CD4-positive, CD25-positive, alpha-beta regulatory T cell (primary cell): ENCODE data around the gene CEP120. TPM values are rescaled to one million over a fixed set of nuclear protein-coding genes. Genes with fewer than 3 reads are reported as not detected.

Experiments
- ATAC-seq, 2 donors: fragments of 150-1000 bp; cut with Tn5 transposase; one replicate each; pipeline ENCODE4 v1.10.0; 2021; ENCODE audit warnings: low read depth in 2 of 2, moderate number of reproducible peaks in 2 of 2, moderate library complexity in 1 of 2
- DNase-seq, 3 donors: peaks; one replicate each; pipeline versions ENCODE4 v3.0.0 to v3.0.0-alpha.2; 2012 to 2022; ENCODE audit warnings: mixed read lengths in 1 of 3
- H3K27ac ChIP-seq: one replicate; pipeline ENCODE4 v1.7.0; 2013; ENCODE audit warnings: mild to moderate bottlenecking, low read length; ENCODE audit not compliant: insufficient read depth, poor library complexity, severe bottlenecking
- H3K27me3 ChIP-seq: one replicate; pipeline ENCODE4 v1.7.0; 2013; ENCODE audit warnings: low read length; ENCODE audit not compliant: control insufficient read depth, insufficient read depth
- H3K36me3 ChIP-seq: one replicate; pipeline ENCODE4 v1.7.0; 2013; ENCODE audit warnings: mild to moderate bottlenecking, low read length, moderate library complexity; ENCODE audit not compliant: control insufficient read depth, insufficient read depth
- H3K4me1 ChIP-seq: 2 replicates; pipeline ENCODE4 v1.7.0; 2013; ENCODE audit warnings: mild to moderate bottlenecking, low read length; ENCODE audit not compliant: insufficient read depth, control insufficient read depth, poor library complexity, severe bottlenecking
- H3K4me3 ChIP-seq: one replicate; pipeline ENCODE4 v1.7.0; 2013; ENCODE audit warnings: low read depth, mild to moderate bottlenecking, low read length, moderate library complexity
- H3K9me3 ChIP-seq, 2 experiments: 1 replicate in 1 of 2; 2 replicates in 1 of 2; pipeline ENCODE4 v1.7.0; 2013; ENCODE audit warnings: low read length in 2 of 2, mild to moderate bottlenecking in 1 of 2, moderate library complexity in 1 of 2; ENCODE audit not compliant: control insufficient read depth in 2 of 2
- H3K27ac Mint-ChIP-seq, 3 donors: one replicate each; pipeline ENCODE4 v1.8.0; 2020 to 2022; ENCODE audit warnings: mild to moderate bottlenecking in 3 of 3, mixed read lengths in 3 of 3, moderate library complexity in 2 of 3
- H3K27me3 Mint-ChIP-seq: one replicate; pipeline ENCODE4 v1.8.0; 2022; ENCODE audit warnings: mild to moderate bottlenecking, mixed read lengths
- H3K36me3 Mint-ChIP-seq: one replicate; pipeline ENCODE4 v1.8.0; 2020; ENCODE audit warnings: mixed read lengths
- H3K4me1 Mint-ChIP-seq, 4 donors: one replicate each; pipeline ENCODE4 v1.8.0; 2020 to 2022; ENCODE audit warnings: mixed read lengths in 4 of 4, mild to moderate bottlenecking in 1 of 4
- H3K4me3 Mint-ChIP-seq, 4 donors: one replicate each; pipeline ENCODE4 v1.8.0; 2020 to 2022; ENCODE audit warnings: mild to moderate bottlenecking in 4 of 4, mixed read lengths in 4 of 4, moderate library complexity in 3 of 4
- H3K9me3 Mint-ChIP-seq, 7 donors: one replicate each; pipeline ENCODE4 v1.8.0; 2020 to 2022; ENCODE audit warnings: mixed read lengths in 7 of 7, mild to moderate bottlenecking in 3 of 7, moderate library complexity in 2 of 7
- polyA plus RNA-seq, 4 donors: library from polyadenylated mRNA; unstranded; fragments of 300-500 nt; fragmentation: Illumina TruSeq; gene quantifications; one replicate each; pipeline ENCODE4 v1.2.3, GENCODE V29; 2021
- total RNA-seq: library from RNA; stranded (reverse); gene quantifications from one replicate; pipeline ENCODE4 v1.2.3, GENCODE V29; 2022

CEP120 gene
- total and polyA plus RNA-seq, 5 donors from 2014 or later: 24.7 to 79.9 (median 30.1) TPM

- H3K4me3 ChIP-seq: no peak overlapping the region
- peaks cover 26% of the 10 kb centered on the region for H3K27me3 Mint-ChIP-seq
- H3K27me3 ChIP-seq: peaks cover 4% of the 10 kb centered on the region
- H3K4me3 Mint-ChIP-seq: no peak overlapping the region
- H3K36me3 Mint-ChIP-seq: no peaks in the 10 kb centered on the region
- ATAC-seq: no peak
- H3K4me1 Mint-ChIP-seq: no peaks in the 10 kb centered on the region
- H3K27ac Mint-ChIP-seq: no peak overlapping the region
- no peaks in the 10 kb centered on the region for H3K36me3 ChIP-seq
- no peaks in the 10 kb centered on the region for H3K4me1 ChIP-seq
- DNase-seq: no peak
- peaks cover 0 to 14% (median 4%) of the 10 kb centered on the region in 7 donors for H3K9me3 Mint-ChIP-seq
- no peak overlapping the region for H3K27ac ChIP-seq
- peaks cover 0 to 2% of the 10 kb centered on the region in 2 experiments for H3K9me3 ChIP-seq
These were observed 124.7 kb downstream of the CEP120 start for GRCh38 chr5:123298335-123299030.

DNA sequence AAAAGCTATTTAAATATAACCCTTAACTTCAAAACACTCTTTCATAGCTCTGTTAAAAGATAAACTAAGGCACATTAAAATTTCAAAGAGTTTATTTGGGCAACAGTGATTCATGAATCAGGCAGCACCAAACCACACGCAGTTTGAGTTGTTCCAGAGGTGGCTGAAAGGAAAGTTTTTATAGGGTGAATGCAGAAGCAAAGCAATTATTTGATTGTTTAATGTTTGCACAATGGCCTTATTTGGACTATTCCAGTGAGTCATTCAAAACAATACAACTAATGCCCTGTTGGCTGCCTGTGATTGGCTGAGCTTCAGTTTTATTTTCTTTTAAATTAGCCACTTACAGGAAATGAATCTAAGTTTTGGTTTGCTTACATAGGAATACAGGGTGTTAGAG, 125.3 kb downstream of the CEP120 start:
- no peaks in the 10 kb centered on the region for H3K4me1 ChIP-seq
- no peak for ATAC-seq
- Mint-ChIP-seq H3K36me3 (no peaks in the 10 kb centered on the region), H3K9me3 (peaks cover 0 to 14% (median 4%) of the 10 kb centered on the region in 7 donors), H3K27ac (no peak overlapping the region), H3K4me1 (no peaks in the 10 kb centered on the region), H3K4me3 (no peak overlapping the region), H3K27me3 (peaks cover 26% of the 10 kb centered on the region)
- H3K36me3 ChIP-seq: no peaks in the 10 kb centered on the region
- H3K27ac ChIP-seq: no peak overlapping the region
- no peak overlapping the region for H3K4me3 ChIP-seq
- peaks cover 4% of the 10 kb centered on the region for H3K27me3 ChIP-seq
- H3K9me3 ChIP-seq: peaks cover 0 to 2% of the 10 kb centered on the region in 2 experiments
- peak in 1 of 3 donors; percentile 9 for DNase-seq

- H3K36me3 ChIP-seq: no peaks in the 10 kb centered on the region
- H3K27ac ChIP-seq: no peak overlapping the region
- Mint-ChIP-seq H3K4me1 (no peaks in the 10 kb centered on the region), H3K27me3 (peaks cover 25% of the 10 kb centered on the region), H3K9me3 (peaks cover 0 to 14% (median 4%) of the 10 kb centered on the region in 7 donors), H3K36me3 (no peaks in the 10 kb centered on the region), H3K4me3 (no peak overlapping the region), H3K27ac (no peak overlapping the region)
- H3K9me3 ChIP-seq: peaks cover 0 to 2% of the 10 kb centered on the region in 2 experiments
- no peak overlapping the region for H3K4me3 ChIP-seq
- no peak for ATAC-seq
- peaks cover 4% of the 10 kb centered on the region for H3K27me3 ChIP-seq
- no peaks in the 10 kb centered on the region for H3K4me1 ChIP-seq
- DNase-seq: no peak
These were observed 125.9 kb downstream of the CEP120 start for GRCh38 chr5:123297198-123297831.

Other genes with a start within 250 kb of the CEP120 start
- gene CSNK1G3, start 88.8 kb upstream of the CEP120 start, total RNA-seq: 63.1 TPM
- gene CSNK1G3, start 88.8 kb upstream of the CEP120 start, polyA plus RNA-seq: 10 to 100 TPM; 20.7 to 28.4 (median 26.0) TPM